ENCODE results near the gene STXBP1. TPM values are rescaled to one million over a fixed set of nuclear protein-coding genes. Genes with fewer than 3 reads are reported as not detected.

The STXBP1 gene
- total and polyA plus RNA-seq, 2 of the 13 experiments (the other 11 are each of a cell fraction or from before 2014, with no cell fraction given), result 2.9 TPM

GRCh38 chr9:127611899-127612790 is at the start of gene STXBP1 (continued):
- TF ChIP-seq ZBTB21 (CRISPR knock-in tag; IDR thresholded peaks at IDR 0.05) (no peak), REXO4 (CRISPR knock-in tag; IDR thresholded peaks at IDR 0.05; ENCODE audit: borderline replicate concordance) (no peak), ZNF143 (CRISPR knock-in tag; IDR thresholded peaks at IDR 0.05) (no peak), ZBTB14 (CRISPR knock-in tag; IDR thresholded peaks at IDR 0.05) (peak; percentile 91), ZNF546 (CRISPR knock-in tag; conservative IDR thresholded peaks at IDR 0.05) (no peak), GABPB1 (CRISPR knock-in tag; IDR thresholded peaks at IDR 0.05) (peak; percentile 51; the same call in 1 of the 2 replicates), RBFOX2 (IDR thresholded peaks at IDR 0.05; ENCODE audit: low read depth, low read length) (peak; percentile 60; the same call in 1 of the 2 replicates), HMGXB4 (CRISPR knock-in tag; IDR thresholded peaks at IDR 0.05; ENCODE audit: borderline replicate concordance in 1 of 2, low read depth in 1 of 2) (0 out of 4 replicates have a peak, but pooled peaks of 1 of the 2 experiments have one; percentile 48), POGK (CRISPR knock-in tag; conservative IDR thresholded peaks at IDR 0.05) (peak; percentile 69; the same call in 1 of the 2 replicates), ZMAT3 (CRISPR knock-in tag; conservative IDR thresholded peaks at IDR 0.05) (peak; percentile 54; the same call in 1 of the 2 replicates), KDM5B (CRISPR knock-in tag; IDR thresholded peaks at IDR 0.05; ENCODE audit: borderline replicate concordance) (peak; percentile 70; the same call in 1 of the 2 replicates), HOXA3 (CRISPR knock-in tag; IDR thresholded peaks at IDR 0.05) (peak; percentile 39; the same call in 1 of the 2 replicates), MAZ (IDR thresholded peaks at IDR 0.05; ENCODE audit: borderline replicate concordance, low read depth, low read length) (no peak), MAZ (CRISPR knock-in tag; IDR thresholded peaks at IDR 0.05; ENCODE audit: low read depth) (peak; percentile 52; the same call in 1 of the 2 replicates), NFYC (CRISPR knock-in tag; IDR thresholded peaks at IDR 0.05) (0 out of 2 replicates have a peak, but pooled peaks have one; percentile 31), IKZF5 (CRISPR knock-in tag; IDR thresholded peaks at IDR 0.05) (0 out of 2 replicates have a peak, but pooled peaks have one; percentile 7), STAG1 (CRISPR knock-in tag; IDR thresholded peaks at IDR 0.05) (0 out of 2 replicates have a peak, but pooled peaks have one; percentile 11), ZNF746 (CRISPR knock-in tag; IDR thresholded peaks at IDR 0.05) (no peak), ZNF451 (CRISPR knock-in tag; IDR thresholded peaks at IDR 0.05) (0 out of 2 replicates have a peak, but pooled peaks have one; percentile 56), RFX5 (IDR thresholded peaks at IDR 0.05; ENCODE audit: low read depth, low read length) (no peak)

Measured in HepG2 (cell line).